ENCODE results near the gene MAFG. TPM values are rescaled to one million over a fixed set of nuclear protein-coding genes. Genes with fewer than 3 reads are reported as not detected.

MAFG gene
- total and polyA plus RNA-seq, 9 of the 15 experiments (the other 6 are each of a cell fraction or from before 2014, with no cell fraction given): 1.1 to 58.1 (median 24.9) TPM

GRCh38 chr17:81932333-81932983 is 4.9 kb upstream of the MAFG start:
- Histone ChIP-seq H4K20me1 (replicated peaks; ENCODE audit: control insufficient read depth, insufficient read depth, low read length) (peaks cover 7% of the 10 kb centered on the region), H3K27me3 (ENCODE audit: control insufficient read depth in 2 of 2, insufficient read depth in 2 of 2, low read length in 2 of 2) (no peaks in the 10 kb centered on the region), H3K79me2 (ENCODE audit: control insufficient read depth, insufficient read depth, low read length) (peaks cover 42% of the 10 kb centered on the region), H3K9me3 (replicated peaks; ENCODE audit: control insufficient read depth, insufficient read depth, low read depth, low read length) (no peaks in the 10 kb centered on the region), H3K4me2 (ENCODE audit: insufficient read depth, low read length) (peak overlapping the region; percentile 10; the same call in 1 of the 2 replicates), H3K9me1 (ENCODE audit: control insufficient read depth, insufficient read depth, low read length) (peaks cover 13% of the 10 kb centered on the region), H3K9ac (ENCODE audit: insufficient read depth in 1 of 2, low read depth in 2 of 2, low read length in 2 of 2) (peak overlapping the region in 1 of 2 experiments; percentile 89; a peak in 2 of 4 replicates), H2AFZ (ENCODE audit: low read depth, low read length) (no peak overlapping the region), H3K36me3 (ENCODE audit: control insufficient read depth, insufficient read depth, low read length) (peaks cover 36% of the 10 kb centered on the region; the same call in 2 of the 3 replicates), H3K27ac (ENCODE audit: extremely low read depth, low read depth, low read length) (peak overlapping the region; percentile 23), H3K4me1 (replicated peaks in 1 of 2; ENCODE audit: control insufficient read depth in 2 of 2, insufficient read depth in 2 of 2, low read length in 2 of 2) (peaks cover 39 to 99% of the 10 kb centered on the region in 2 experiments), H3K4me3 (no peak overlapping the region)
- FAIRE-seq (peak; percentile 93), DNase-seq (ENCODE audit: extremely low read depth in 1 of 4, low spot score in 3 of 4) (peak in 2 of 4 experiments; percentile 57 to 85), ATAC-seq (peak; percentile 12)
- intact Hi-C loops (cut with micrococcal nuclease) (no loop called here), in situ Hi-C loops (cut with MboI) (no loop called here)
- POLR2A ChIA-PET: interaction anchor here (0.6 to 2.3 kb wide), 6 partner anchors 12 to 205 kb away, joined by 3 to 7 read pairs (median 3); no protein-coding TSS in a partner anchor
- 17% methylated on average over 7 of the region's 9 CpGs for WGBS (ENCODE audit: insufficient coverage, low coverage, missing lambda C conversion rate)
- TSS peak; percentile 27 for BruUV-seq (replicated peaks)
- CTCF ChIA-PET (ENCODE audit: low intra/inter-chr PET ratio): no interaction called here
- no peak for TF ChIP-seq PBX2 (CRISPR knock-in tag; IDR thresholded peaks at IDR 0.05; ENCODE audit: low read depth)
- no peak for TF ChIP-seq PBX2 (tag; conservative IDR thresholded peaks at IDR 0.05; ENCODE audit: low read depth)
- TF ChIP-seq, protein P1, sequence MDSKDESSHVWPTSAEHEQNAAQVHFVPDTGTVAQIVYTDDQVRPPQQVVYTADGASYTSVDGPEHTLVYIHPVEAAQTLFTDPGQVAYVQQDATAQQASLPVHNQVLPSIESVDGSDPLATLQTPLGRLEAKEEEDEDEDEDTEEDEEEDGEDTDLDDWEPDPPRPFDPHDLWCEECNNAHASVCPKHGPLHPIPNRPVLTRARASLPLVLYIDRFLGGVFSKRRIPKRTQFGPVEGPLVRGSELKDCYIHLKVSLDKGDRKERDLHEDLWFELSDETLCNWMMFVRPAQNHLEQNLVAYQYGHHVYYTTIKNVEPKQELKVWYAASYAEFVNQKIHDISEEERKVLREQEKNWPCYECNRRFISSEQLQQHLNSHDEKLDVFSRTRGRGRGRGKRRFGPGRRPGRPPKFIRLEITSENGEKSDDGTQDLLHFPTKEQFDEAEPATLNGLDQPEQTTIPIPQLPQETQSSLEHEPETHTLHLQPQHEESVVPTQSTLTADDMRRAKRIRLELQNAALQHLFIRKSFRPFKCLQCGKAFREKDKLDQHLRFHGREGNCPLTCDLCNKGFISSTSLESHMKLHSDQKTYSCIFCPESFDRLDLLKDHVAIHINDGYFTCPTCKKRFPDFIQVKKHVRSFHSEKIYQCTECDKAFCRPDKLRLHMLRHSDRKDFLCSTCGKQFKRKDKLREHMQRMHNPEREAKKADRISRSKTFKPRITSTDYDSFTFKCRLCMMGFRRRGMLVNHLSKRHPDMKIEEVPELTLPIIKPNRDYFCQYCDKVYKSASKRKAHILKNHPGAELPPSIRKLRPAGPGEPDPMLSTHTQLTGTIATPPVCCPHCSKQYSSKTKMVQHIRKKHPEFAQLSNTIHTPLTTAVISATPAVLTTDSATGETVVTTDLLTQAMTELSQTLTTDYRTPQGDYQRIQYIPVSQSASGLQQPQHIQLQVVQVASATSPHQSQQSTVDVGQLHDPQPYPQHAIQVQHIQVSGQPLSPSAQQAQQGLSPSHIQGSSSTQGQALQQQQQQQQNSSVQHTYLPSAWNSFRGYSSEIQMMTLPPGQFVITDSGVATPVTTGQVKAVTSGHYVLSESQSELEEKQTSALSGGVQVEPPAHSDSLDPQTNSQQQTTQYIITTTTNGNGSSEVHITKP (IDR thresholded peaks at IDR 0.05; ENCODE audit: partially characterized antibody): peak; percentile 12
- TF ChIP-seq ARID1B (IDR thresholded peaks at IDR 0.05): peak; percentile 57; the same call in 1 of the 2 replicates
- peak; percentile 16 for TF ChIP-seq NEUROD1 (IDR thresholded peaks at IDR 0.05; ENCODE audit: borderline replicate concordance, low read depth, low read length, partially characterized antibody)
- peak; percentile 10; the same call in 1 of the 2 replicates for TF ChIP-seq MYNN (IDR thresholded peaks at IDR 0.05)
- TF ChIP-seq MYNN (CRISPR knock-in tag; IDR thresholded peaks at IDR 0.05): no peak
- TF ChIP-seq POLR2AphosphoS2 (IDR thresholded peaks at IDR 0.05; ENCODE audit: low read length): peak; percentile 90
- TF ChIP-seq RCOR1 (IDR thresholded peaks at IDR 0.05; ENCODE audit: borderline replicate concordance in 1 of 2, low read depth in 2 of 2, low read length in 2 of 2): peak; percentile 30 to 58; a peak in 3 of 4 replicates
- peak; percentile 33; the same call in 1 of the 2 replicates for TF ChIP-seq TAL1 (IDR thresholded peaks at IDR 0.05)
- TF ChIP-seq XRCC5 (IDR thresholded peaks at IDR 0.05; ENCODE audit: low read depth, low read length): peak; percentile 62; the same call in 1 of the 2 replicates
- TF ChIP-seq SMC3 (conservative IDR thresholded peaks at IDR 0.05; ENCODE audit: insufficient read depth, low read depth, low read length): no peak
- TF ChIP-seq MYC (IDR thresholded peaks at IDR 0.05; ENCODE audit: low read depth, low read length): peak; percentile 40; the same call in 1 of the 2 replicates
- TF ChIP-seq MYC (CRISPR knock-in tag; IDR thresholded peaks at IDR 0.05; ENCODE audit: borderline replicate concordance, low read depth): no peak
- 0 out of 2 replicates have a peak, but pooled peaks have one; percentile 19 for TF ChIP-seq SMARCA4 (IDR thresholded peaks at IDR 0.05)
- TF ChIP-seq HNRNPLL (IDR thresholded peaks at IDR 0.05; ENCODE audit: low read depth, low read length, poor library complexity, severe bottlenecking): no peak
- TF ChIP-seq SMARCE1 (IDR thresholded peaks at IDR 0.05): peak; percentile 23; the same call in 1 of the 2 replicates
